ENCODE measurements around the gene ADAMTS3.

DNA sequence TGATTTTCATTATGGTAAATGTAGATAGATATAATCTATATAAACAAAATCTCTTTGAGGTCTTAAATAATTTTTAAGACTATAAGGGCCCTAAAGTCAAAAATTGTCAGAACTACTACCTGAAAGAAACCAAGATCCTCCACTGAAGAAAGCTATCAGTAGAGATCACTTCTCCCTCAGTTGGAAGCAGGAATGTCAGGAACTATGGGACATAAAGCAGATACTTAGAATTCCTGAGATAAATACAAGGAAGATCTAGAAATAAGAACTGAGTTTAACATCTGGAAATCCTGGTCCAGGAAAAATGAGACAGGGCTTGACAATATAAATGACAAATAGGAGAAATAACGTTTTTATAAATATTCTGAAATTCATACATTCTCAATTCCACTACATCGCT, 97.2 kb downstream of the ADAMTS3 start:
- TF ChIP-seq, protein P1, sequence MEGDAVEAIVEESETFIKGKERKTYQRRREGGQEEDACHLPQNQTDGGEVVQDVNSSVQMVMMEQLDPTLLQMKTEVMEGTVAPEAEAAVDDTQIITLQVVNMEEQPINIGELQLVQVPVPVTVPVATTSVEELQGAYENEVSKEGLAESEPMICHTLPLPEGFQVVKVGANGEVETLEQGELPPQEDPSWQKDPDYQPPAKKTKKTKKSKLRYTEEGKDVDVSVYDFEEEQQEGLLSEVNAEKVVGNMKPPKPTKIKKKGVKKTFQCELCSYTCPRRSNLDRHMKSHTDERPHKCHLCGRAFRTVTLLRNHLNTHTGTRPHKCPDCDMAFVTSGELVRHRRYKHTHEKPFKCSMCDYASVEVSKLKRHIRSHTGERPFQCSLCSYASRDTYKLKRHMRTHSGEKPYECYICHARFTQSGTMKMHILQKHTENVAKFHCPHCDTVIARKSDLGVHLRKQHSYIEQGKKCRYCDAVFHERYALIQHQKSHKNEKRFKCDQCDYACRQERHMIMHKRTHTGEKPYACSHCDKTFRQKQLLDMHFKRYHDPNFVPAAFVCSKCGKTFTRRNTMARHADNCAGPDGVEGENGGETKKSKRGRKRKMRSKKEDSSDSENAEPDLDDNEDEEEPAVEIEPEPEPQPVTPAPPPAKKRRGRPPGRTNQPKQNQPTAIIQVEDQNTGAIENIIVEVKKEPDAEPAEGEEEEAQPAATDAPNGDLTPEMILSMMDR (IDR thresholded peaks at IDR 0.05 in 2 of 3, conservative IDR thresholded peaks at IDR 0.05 in 1 of 3; ENCODE audit: insufficient read depth in 2 of 3, low read depth in 1 of 3, low read length in 3 of 3), result no peak
- TF ChIP-seq, protein P2, sequence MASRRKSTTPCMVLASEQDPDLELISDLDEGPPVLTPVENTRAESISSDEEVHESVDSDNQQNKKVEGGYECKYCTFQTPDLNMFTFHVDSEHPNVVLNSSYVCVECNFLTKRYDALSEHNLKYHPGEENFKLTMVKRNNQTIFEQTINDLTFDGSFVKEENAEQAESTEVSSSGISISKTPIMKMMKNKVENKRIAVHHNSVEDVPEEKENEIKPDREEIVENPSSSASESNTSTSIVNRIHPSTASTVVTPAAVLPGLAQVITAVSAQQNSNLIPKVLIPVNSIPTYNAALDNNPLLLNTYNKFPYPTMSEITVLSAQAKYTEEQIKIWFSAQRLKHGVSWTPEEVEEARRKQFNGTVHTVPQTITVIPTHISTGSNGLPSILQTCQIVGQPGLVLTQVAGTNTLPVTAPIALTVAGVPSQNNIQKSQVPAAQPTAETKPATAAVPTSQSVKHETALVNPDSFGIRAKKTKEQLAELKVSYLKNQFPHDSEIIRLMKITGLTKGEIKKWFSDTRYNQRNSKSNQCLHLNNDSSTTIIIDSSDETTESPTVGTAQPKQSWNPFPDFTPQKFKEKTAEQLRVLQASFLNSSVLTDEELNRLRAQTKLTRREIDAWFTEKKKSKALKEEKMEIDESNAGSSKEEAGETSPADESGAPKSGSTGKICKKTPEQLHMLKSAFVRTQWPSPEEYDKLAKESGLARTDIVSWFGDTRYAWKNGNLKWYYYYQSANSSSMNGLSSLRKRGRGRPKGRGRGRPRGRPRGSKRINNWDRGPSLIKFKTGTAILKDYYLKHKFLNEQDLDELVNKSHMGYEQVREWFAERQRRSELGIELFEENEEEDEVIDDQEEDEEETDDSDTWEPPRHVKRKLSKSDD (conservative IDR thresholded peaks at IDR 0.05; ENCODE audit: low read length), result no peak
- TF ChIP-seq NR2F6 (CRISPR knock-in tag; IDR thresholded peaks at IDR 0.05), result no peak

All from K562 (cell line).